Measurements from ENCODE around the gene FRMD4B. TPM values are rescaled to one million over a fixed set of nuclear protein-coding genes. Genes with fewer than 3 reads are reported as not detected.

The FRMD4B gene
- total RNA-seq, 2 experiments from 2014 or later: not detected

DNA sequence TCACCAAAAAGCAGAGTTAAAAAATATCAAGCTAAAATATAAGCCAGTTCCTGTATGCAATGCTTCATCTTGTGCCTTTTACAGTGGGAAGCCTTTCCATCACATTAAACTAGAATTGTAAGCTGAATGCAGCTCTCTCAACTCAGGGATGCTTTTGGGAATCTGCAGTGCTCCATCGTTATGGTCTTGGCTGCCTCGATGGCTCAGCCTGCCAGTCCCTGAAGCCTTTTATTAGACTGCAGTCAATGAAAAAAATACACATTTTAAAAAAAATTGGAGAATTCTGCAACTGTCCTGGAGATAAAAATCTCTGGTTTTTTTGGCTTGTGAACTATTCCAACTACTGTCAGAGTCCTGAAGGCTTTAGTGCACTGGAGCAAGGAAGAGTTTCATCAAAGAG is 53.0 kb downstream of the FRMD4B start:
- no peak for DNase-seq (ENCODE audit: low spot score)
- no peak overlapping the region for H3K27ac ChIP-seq (ENCODE audit: low read depth, low read length, poor library complexity, severe bottlenecking)
- no peak overlapping the region for H2AFZ ChIP-seq (ENCODE audit: low read length)
- TF ChIP-seq EZH2phosphoT487 (IDR thresholded peaks at IDR 0.05; ENCODE audit: borderline replicate concordance, low read depth, low read length): no peak
- TF ChIP-seq, protein P1, sequence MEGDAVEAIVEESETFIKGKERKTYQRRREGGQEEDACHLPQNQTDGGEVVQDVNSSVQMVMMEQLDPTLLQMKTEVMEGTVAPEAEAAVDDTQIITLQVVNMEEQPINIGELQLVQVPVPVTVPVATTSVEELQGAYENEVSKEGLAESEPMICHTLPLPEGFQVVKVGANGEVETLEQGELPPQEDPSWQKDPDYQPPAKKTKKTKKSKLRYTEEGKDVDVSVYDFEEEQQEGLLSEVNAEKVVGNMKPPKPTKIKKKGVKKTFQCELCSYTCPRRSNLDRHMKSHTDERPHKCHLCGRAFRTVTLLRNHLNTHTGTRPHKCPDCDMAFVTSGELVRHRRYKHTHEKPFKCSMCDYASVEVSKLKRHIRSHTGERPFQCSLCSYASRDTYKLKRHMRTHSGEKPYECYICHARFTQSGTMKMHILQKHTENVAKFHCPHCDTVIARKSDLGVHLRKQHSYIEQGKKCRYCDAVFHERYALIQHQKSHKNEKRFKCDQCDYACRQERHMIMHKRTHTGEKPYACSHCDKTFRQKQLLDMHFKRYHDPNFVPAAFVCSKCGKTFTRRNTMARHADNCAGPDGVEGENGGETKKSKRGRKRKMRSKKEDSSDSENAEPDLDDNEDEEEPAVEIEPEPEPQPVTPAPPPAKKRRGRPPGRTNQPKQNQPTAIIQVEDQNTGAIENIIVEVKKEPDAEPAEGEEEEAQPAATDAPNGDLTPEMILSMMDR (conservative IDR thresholded peaks at IDR 0.05; ENCODE audit: low read length): no peak
- BruUV-seq (replicated peaks): no TSS peak
- ChIA-PET CTCF (ENCODE audit: unreplicated experiment) (no interaction called here), POLR2A (no interaction called here)
- no peaks in the 10 kb centered on the region for H3K4me1 ChIP-seq (ENCODE audit: insufficient read depth, low read length, poor library complexity, severe bottlenecking)
- intact Hi-C loops (cut with micrococcal nuclease; ENCODE audit: unreplicated experiment): no loop called here
- no peaks in the 10 kb centered on the region for H3K36me3 ChIP-seq (ENCODE audit: insufficient read depth, low read length)
- no peak overlapping the region for H3K4me3 ChIP-seq (ENCODE audit: low read depth, low read length, poor library complexity, severe bottlenecking)
- H3K4me2 ChIP-seq (ENCODE audit: low read length): no peak overlapping the region
- no peaks in the 10 kb centered on the region for H3K9me3 ChIP-seq (ENCODE audit: low read length)
- H3K79me2 ChIP-seq (ENCODE audit: insufficient read depth, low read depth, low read length): no peaks in the 10 kb centered on the region
- H4K20me1 ChIP-seq (ENCODE audit: insufficient read depth, low read length): no peaks in the 10 kb centered on the region
- no peaks in the 10 kb centered on the region for H3K9me2 ChIP-seq (ENCODE audit: insufficient read depth, low read length)

DNA sequence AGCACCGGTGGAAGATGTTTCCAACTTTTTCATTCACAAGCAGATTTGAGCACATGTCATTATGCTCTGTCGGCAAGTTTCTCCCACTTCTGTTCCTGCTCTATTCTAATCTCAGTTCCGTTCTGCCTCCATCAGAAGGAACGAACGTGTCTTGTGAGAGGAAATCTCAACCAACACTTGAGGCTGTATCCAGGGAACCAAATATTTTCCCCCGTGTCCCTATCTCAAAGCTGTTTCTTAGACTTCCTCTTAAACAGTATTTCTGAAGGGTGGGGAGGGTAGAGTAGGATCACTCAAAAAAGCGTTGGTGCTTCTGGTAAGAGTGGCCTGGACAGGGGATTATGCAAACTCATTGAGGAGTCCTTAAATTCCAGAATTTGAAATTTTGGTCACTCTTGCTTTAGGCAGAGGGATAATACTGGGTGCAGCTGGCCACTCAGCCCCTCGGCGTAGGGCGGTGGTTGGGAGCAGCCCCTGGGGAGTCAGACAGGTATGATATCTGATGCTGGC is 54.9 kb downstream of the FRMD4B start:
- no peaks in the 10 kb centered on the region for H3K79me2 ChIP-seq (ENCODE audit: insufficient read depth, low read depth, low read length)
- H3K4me1 ChIP-seq (ENCODE audit: insufficient read depth, low read length, poor library complexity, severe bottlenecking): peaks cover 19% of the 10 kb centered on the region
- H3K9me2 ChIP-seq (ENCODE audit: insufficient read depth, low read length): no peaks in the 10 kb centered on the region
- no peak for DNase-seq (ENCODE audit: low spot score)
- H3K27ac ChIP-seq (ENCODE audit: low read depth, low read length, poor library complexity, severe bottlenecking): no peak overlapping the region
- H4K20me1 ChIP-seq (ENCODE audit: insufficient read depth, low read length): no peaks in the 10 kb centered on the region
- ChIA-PET POLR2A (no interaction called here), CTCF (ENCODE audit: unreplicated experiment) (no interaction called here)
- H2AFZ ChIP-seq (ENCODE audit: low read length): no peak overlapping the region
- TF ChIP-seq, protein P1 (conservative IDR thresholded peaks at IDR 0.05; ENCODE audit: low read length): no peak
- TF ChIP-seq EZH2phosphoT487 (IDR thresholded peaks at IDR 0.05; ENCODE audit: borderline replicate concordance, low read depth, low read length): no peak
- intact Hi-C loops (cut with micrococcal nuclease; ENCODE audit: unreplicated experiment): no loop called here
- no peak overlapping the region for H3K4me2 ChIP-seq (ENCODE audit: low read length)
- H3K36me3 ChIP-seq (ENCODE audit: insufficient read depth, low read length): no peaks in the 10 kb centered on the region
- H3K4me3 ChIP-seq (ENCODE audit: low read depth, low read length, poor library complexity, severe bottlenecking): no peak overlapping the region
- H3K9me3 ChIP-seq (ENCODE audit: low read length): no peaks in the 10 kb centered on the region
- BruUV-seq (replicated peaks): no TSS peak

DNA sequence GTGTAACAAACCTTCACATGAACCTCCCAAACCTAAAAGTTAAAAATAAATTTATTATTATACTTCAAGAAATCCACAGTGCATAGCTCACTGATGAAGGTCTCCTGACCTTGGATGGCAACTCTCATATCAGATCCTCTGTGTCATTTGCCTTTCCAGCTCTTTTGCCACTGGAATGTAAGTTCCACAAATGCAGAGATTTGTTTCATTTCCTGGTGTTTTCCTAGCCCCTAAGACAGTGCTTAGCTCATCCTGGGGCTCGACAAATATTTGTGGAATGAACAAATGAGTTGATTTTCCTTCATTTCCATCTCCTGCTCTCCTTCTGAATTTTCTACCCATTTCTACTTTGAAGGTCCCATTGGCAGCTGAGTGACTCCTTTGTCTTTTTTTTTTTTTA is 56.0 kb downstream of the FRMD4B start:
- no peaks in the 10 kb centered on the region for H4K20me1 ChIP-seq (ENCODE audit: insufficient read depth, low read length)
- TF ChIP-seq EZH2phosphoT487 (IDR thresholded peaks at IDR 0.05; ENCODE audit: borderline replicate concordance, low read depth, low read length): no peak
- TF ChIP-seq, protein P1 (conservative IDR thresholded peaks at IDR 0.05; ENCODE audit: low read length): no peak
- no peaks in the 10 kb centered on the region for H3K9me2 ChIP-seq (ENCODE audit: insufficient read depth, low read length)
- H3K9me3 ChIP-seq (ENCODE audit: low read length): no peaks in the 10 kb centered on the region
- no peaks in the 10 kb centered on the region for H3K79me2 ChIP-seq (ENCODE audit: insufficient read depth, low read depth, low read length)
- H3K27ac ChIP-seq (ENCODE audit: low read depth, low read length, poor library complexity, severe bottlenecking): no peak overlapping the region
- peaks cover 30% of the 10 kb centered on the region for H3K4me1 ChIP-seq (ENCODE audit: insufficient read depth, low read length, poor library complexity, severe bottlenecking)
- H2AFZ ChIP-seq (ENCODE audit: low read length): no peak overlapping the region
- no TSS peak for BruUV-seq (replicated peaks)
- H3K4me3 ChIP-seq (ENCODE audit: low read depth, low read length, poor library complexity, severe bottlenecking): no peak overlapping the region
- intact Hi-C loops (cut with micrococcal nuclease; ENCODE audit: unreplicated experiment): loop anchor here (5.0 kb wide), 1 partner anchor 97 kb away; no protein-coding TSS in a partner anchor
- no peak overlapping the region for H3K4me2 ChIP-seq (ENCODE audit: low read length)
- no peak for DNase-seq (ENCODE audit: low spot score)
- CTCF ChIA-PET (ENCODE audit: unreplicated experiment): no interaction called here
- POLR2A ChIA-PET: interaction anchor here (0.7 kb wide), 1 partner anchor 18 kb away, joined by 3 read pairs; no protein-coding TSS in a partner anchor
- no peaks in the 10 kb centered on the region for H3K36me3 ChIP-seq (ENCODE audit: insufficient read depth, low read length)

Measured in OCI-LY7 (cell line).